ENCODE results near the gene C12orf75.

C12orf75 gene

DNA sequence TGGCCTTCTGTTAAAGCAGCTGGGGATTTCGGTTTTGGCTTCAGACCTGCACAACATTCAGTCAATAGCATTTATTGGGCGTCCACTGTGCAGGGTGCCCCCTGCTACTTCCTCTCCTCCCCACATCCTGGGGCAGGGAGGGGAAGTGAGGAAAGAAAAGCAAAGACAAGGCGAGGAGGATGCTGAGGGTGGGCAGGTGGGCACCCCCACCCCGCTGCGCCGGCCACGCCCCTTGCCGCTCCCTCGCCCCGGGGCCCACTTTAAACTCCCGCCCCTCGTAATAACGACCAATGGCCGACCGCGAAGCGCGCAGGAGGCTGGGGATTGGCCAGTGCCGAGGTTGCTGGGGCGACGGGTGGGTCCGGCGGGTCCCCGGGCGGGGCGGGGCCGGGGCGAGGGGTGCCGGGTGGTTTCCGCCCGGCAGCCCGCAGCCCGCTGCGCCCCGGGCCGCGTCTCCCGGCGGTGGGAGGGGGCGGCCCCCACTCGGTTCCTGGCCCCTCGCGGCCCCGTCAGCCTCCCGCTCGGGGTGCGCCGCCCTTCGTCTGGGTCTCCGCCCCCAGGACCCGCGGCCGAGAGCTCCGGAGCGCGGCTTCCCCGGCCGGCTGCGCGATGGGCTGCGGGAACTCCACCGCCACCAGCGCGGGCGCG lies at the start of gene C12orf75:
Gene C12orf75, plus strand, starts transcription at position 409 of the 648 bp plus-strand sequence. Its CDS starts 201 bp downstream, at position 610.
- DNase-seq, result peak; percentile 62 to 84

DNA sequence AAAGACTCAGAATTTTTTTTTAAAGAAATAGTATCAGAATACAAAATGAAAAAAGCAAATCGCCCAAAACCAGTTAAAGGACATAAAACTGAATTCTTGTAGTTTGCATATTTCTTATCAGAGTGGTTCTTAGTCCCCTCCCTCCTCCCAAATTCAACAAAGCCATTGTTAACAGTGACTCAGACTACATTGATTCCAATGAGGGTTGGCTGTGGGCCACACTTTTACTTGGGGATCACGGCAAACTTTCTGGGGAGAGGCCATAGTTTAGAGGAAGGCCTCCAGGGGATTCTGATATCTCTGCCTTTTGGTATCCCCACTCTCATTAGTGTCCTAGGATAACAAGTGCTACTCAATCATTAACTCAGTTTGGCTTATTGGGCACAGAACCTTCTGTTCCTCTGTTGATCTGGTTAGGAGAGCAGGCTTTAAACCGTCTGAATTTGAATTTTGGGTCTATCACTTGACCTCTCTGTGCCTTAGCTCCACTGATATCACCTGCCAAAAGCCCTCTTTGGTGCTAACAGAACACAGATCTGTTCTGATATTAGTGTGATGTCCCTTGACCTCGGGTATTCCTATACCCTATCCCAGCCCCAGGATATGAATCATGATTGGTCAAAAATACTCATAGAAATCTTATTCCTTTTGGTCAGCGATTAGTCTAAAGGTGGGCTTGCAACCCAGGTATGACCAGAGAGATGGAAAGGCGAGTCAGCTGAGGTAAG lies 49.4 kb upstream of the C12orf75 start:
- no peak for DNase-seq
- H3K27ac ChIP-seq, result no peak overlapping the region
- H3K4me1 ChIP-seq, result peaks cover 0 to 10% (median 2%) of the 10 kb centered on the region in 4 donors

More for the DNA sequence above, at the start of gene C12orf75:
- intact Hi-C loops (cut with DNase I; ENCODE audit: low total_unique reads), result no loop called here
- Histone ChIP-seq H3K4me3 (peak within 1 kb of the TSS; percentile 83 to 87), H3K4me1 (peaks cover 0 to 46% (median 18%) of the 10 kb centered on the region in 4 donors), H3K36me3 (no peaks in the 10 kb centered on the region), H3K9me3 (no peaks in the 10 kb centered on the region), H3K27me3 (no peaks in the 10 kb centered on the region), H3K27ac (peak within 1 kb of the TSS; percentile 77 to 85)
- TF ChIP-seq, protein P1, sequence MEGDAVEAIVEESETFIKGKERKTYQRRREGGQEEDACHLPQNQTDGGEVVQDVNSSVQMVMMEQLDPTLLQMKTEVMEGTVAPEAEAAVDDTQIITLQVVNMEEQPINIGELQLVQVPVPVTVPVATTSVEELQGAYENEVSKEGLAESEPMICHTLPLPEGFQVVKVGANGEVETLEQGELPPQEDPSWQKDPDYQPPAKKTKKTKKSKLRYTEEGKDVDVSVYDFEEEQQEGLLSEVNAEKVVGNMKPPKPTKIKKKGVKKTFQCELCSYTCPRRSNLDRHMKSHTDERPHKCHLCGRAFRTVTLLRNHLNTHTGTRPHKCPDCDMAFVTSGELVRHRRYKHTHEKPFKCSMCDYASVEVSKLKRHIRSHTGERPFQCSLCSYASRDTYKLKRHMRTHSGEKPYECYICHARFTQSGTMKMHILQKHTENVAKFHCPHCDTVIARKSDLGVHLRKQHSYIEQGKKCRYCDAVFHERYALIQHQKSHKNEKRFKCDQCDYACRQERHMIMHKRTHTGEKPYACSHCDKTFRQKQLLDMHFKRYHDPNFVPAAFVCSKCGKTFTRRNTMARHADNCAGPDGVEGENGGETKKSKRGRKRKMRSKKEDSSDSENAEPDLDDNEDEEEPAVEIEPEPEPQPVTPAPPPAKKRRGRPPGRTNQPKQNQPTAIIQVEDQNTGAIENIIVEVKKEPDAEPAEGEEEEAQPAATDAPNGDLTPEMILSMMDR (IDR thresholded peaks at IDR 0.05), result no peak

DNA sequence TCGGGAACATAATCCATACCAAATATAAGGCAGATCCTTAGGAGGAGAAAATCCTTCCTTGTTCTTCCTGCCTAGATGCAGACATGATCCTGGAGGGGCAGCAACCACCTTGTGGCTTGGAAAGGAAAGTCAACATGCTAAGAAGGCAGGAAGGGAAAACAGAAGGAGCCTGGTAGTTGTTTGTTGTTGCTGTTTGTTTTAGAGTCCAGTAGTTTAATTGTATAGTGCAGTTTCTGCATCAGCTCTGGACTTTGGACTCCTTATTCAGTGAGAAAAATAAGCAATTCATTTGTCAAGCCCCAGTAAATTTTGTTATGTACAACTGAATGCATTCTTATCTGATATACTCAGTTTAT lies 48.8 kb upstream of the C12orf75 start:
- intact Hi-C loops (cut with DNase I; ENCODE audit: low total_unique reads), result no loop called here
- Histone ChIP-seq H3K4me3 (no peak overlapping the region), H3K4me1 (peaks cover 0 to 10% (median 2%) of the 10 kb centered on the region in 4 donors), H3K36me3 (no peaks in the 10 kb centered on the region), H3K27me3 (no peaks in the 10 kb centered on the region), H3K27ac (no peak overlapping the region), H3K9me3 (no peaks in the 10 kb centered on the region)
- TF ChIP-seq, protein P1 (IDR thresholded peaks at IDR 0.05), result no peak
- no peak for DNase-seq

More for the DNA sequence above, 49.4 kb upstream of the C12orf75 start:
- Histone ChIP-seq H3K36me3 (no peaks in the 10 kb centered on the region), H3K4me3 (no peak overlapping the region), H3K9me3 (no peaks in the 10 kb centered on the region), H3K27me3 (no peaks in the 10 kb centered on the region)
- intact Hi-C loops (cut with DNase I; ENCODE audit: low total_unique reads), result no loop called here
- TF ChIP-seq, protein P1 (IDR thresholded peaks at IDR 0.05), result no peak

DNA sequence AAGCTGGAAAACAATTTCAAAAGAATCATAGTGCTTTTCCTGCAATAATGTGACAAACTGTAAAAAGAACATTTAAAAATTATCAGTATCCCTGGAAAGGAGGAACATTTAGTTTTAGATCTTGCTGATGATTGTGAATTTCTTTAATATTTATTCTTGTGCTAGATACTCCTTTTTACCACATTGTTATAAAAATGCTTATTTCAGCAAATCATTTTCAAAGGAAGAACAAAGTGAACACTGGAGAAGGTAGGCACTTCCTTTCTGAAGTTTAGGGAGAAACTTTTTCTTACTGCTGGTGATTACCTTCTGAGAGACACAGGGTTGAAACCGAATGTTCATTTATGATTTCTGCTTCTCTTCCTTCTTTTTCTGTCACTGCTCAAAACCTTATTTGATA lies 45.1 kb upstream of the C12orf75 start:
- Histone ChIP-seq H3K4me1 (no peaks in the 10 kb centered on the region), H3K36me3 (no peaks in the 10 kb centered on the region), H3K27me3 (no peaks in the 10 kb centered on the region), H3K27ac (no peak overlapping the region), H3K4me3 (no peak overlapping the region), H3K9me3 (no peaks in the 10 kb centered on the region)
- intact Hi-C loops (cut with DNase I; ENCODE audit: low total_unique reads), result no loop called here
- no peak for DNase-seq
- TF ChIP-seq, protein P1 (IDR thresholded peaks at IDR 0.05), result no peak

DNA sequence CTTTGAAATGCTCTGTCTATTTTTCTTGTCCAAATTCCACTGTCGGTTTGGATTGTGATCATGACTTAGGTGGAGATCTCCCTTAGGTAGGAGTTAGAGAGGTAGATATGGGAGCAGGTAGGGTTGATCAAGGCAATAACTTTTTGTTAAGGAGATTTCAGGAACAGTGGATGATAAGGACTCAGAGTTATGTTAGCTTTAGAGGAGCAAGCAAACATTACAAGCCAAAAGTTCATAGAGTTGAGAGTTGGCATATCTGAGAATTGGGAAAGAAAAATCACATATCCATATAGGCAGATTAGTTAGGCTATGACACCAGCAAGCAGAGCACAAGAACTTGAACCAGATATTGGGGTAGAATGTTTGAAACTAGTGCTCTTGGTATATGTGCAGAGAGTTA lies 43.1 kb upstream of the C12orf75 start:
- TF ChIP-seq, protein P1 (IDR thresholded peaks at IDR 0.05), result no peak
- intact Hi-C loops (cut with DNase I; ENCODE audit: low total_unique reads), result no loop called here
- no peak for DNase-seq

More for the DNA sequence above, 43.1 kb upstream of the C12orf75 start:
- H3K4me1 ChIP-seq, result peaks cover 0 to under 1% (median 0%) of the 10 kb centered on the region in 4 donors
- no peaks in the 10 kb centered on the region for H3K9me3 ChIP-seq
- no peaks in the 10 kb centered on the region for H3K27me3 ChIP-seq
- no peak overlapping the region for H3K4me3 ChIP-seq
- no peak overlapping the region for H3K27ac ChIP-seq
- H3K36me3 ChIP-seq, result no peaks in the 10 kb centered on the region

All from tibial artery (tissue), 4 donors.